ENCODE results near the gene CCDC50.

The CCDC50 gene

DNA sequence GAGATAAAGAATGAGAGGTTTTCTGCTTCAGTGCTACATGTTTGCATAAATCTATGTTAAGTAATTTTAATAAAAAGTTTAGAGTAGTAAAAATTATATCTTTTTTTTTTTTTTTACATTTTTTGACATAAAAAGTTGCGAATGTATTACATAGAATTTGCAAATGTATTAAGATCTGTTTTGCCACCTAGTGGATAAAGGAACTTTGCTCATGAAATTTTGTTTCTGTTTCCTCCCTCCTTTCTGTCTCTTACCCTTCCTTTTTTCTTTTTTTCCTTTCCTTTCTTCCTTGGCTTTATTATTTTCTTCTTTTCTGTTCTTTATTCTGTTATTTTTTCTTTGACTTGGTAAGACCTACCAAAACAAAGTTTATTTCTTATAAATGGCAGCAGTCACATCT, 59.6 kb downstream of the CCDC50 start:
- Histone ChIP-seq H3K4me3 (IDR thresholded peaks at IDR 0.05; ENCODE audit: insufficient read depth, low read depth, low read length) (no peak overlapping the region), H4K20me1 (ENCODE audit: insufficient read depth) (no peaks in the 10 kb centered on the region), H3K79me2 (ENCODE audit: insufficient read depth, low read depth) (no peaks in the 10 kb centered on the region), H3K27ac (no peak overlapping the region), H3K4me2 (no peak overlapping the region), H2AFZ (ENCODE audit: low read depth) (no peak overlapping the region), H3K36me3 (ENCODE audit: insufficient read depth) (no peaks in the 10 kb centered on the region), H3K9ac (no peak overlapping the region), H3K4me1 (ENCODE audit: low read depth, poor library complexity, severe bottlenecking) (no peaks in the 10 kb centered on the region), H3K27me3 (ENCODE audit: insufficient read depth, low read depth) (no peaks in the 10 kb centered on the region)
- peak; percentile 30; the same call in 1 of the 2 replicates for TF ChIP-seq CTCF (conservative IDR thresholded peaks at IDR 0.05; ENCODE audit: low read depth, low read length)

DNA sequence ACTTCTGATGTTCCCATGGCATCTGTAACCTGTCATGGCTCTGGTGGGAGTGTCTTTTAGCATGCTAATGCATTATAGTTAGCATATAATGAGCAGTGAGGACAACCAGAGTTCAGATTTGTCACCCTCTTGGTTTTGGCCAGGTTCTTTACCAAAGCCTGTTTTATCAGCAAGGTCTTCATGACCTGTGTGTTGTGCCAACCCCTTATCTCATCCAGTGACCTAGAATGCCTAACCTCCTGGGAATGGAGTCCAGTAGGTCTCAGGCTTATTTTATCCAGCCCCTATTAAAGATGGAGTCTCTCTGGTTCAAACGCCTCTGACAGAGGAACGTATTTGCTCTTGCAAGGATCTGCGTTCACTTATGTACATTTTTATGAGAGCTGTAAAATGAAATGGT, 61.4 kb downstream of the CCDC50 start:
- Histone ChIP-seq H4K20me1 (ENCODE audit: insufficient read depth) (no peaks in the 10 kb centered on the region), H2AFZ (ENCODE audit: low read depth) (no peak overlapping the region), H3K36me3 (ENCODE audit: insufficient read depth) (no peaks in the 10 kb centered on the region), H3K4me2 (no peak overlapping the region), H3K9ac (no peak overlapping the region), H3K4me1 (ENCODE audit: low read depth, poor library complexity, severe bottlenecking) (no peaks in the 10 kb centered on the region), H3K27ac (no peak overlapping the region), H3K27me3 (ENCODE audit: insufficient read depth, low read depth) (no peaks in the 10 kb centered on the region), H3K4me3 (IDR thresholded peaks at IDR 0.05; ENCODE audit: insufficient read depth, low read depth, low read length) (no peak overlapping the region), H3K79me2 (ENCODE audit: insufficient read depth, low read depth) (no peaks in the 10 kb centered on the region)
- TF ChIP-seq CTCF (conservative IDR thresholded peaks at IDR 0.05; ENCODE audit: low read depth, low read length): no peak

- H2AFZ ChIP-seq (ENCODE audit: low read depth): no peak overlapping the region
- no peaks in the 10 kb centered on the region for H3K79me2 ChIP-seq (ENCODE audit: insufficient read depth, low read depth)
- H3K36me3 ChIP-seq (ENCODE audit: insufficient read depth): no peaks in the 10 kb centered on the region
- H4K20me1 ChIP-seq (ENCODE audit: insufficient read depth): no peaks in the 10 kb centered on the region
- H3K27ac ChIP-seq: no peak overlapping the region
- H3K27me3 ChIP-seq (ENCODE audit: insufficient read depth, low read depth): no peaks in the 10 kb centered on the region
- H3K9ac ChIP-seq: no peak overlapping the region
- TF ChIP-seq CTCF (conservative IDR thresholded peaks at IDR 0.05; ENCODE audit: low read depth, low read length): no peak
- H3K4me2 ChIP-seq: no peak overlapping the region
- no peak overlapping the region for H3K4me3 ChIP-seq (IDR thresholded peaks at IDR 0.05; ENCODE audit: insufficient read depth, low read depth, low read length)
- no peaks in the 10 kb centered on the region for H3K4me1 ChIP-seq (ENCODE audit: low read depth, poor library complexity, severe bottlenecking)
Measured at GRCh38 chr3:191391861-191392808, 62.9 kb downstream of the CCDC50 start.

DNA sequence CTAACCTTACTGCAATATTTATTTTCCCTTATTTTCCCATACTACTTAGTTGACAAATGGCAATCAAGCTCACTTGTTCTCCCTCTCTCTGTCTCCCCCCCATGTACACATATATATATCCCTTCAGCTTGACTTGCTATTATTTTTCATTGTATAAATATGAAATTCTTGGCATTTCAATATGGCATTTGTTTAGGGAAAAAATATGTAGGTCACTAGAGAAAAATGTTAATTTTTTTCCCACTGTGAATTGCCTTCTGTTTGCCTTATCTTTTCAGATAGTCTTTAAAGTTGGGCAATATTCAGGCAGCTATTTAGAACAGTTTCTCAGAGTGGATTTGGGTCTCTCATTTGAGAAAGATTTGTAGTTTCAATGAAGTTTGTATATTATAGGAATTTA, 64.0 kb downstream of the CCDC50 start:
- H3K36me3 ChIP-seq (ENCODE audit: insufficient read depth): no peaks in the 10 kb centered on the region

More for the DNA sequence above, 64.0 kb downstream of the CCDC50 start:
- no peak overlapping the region for H3K4me2 ChIP-seq
- H3K4me1 ChIP-seq (ENCODE audit: low read depth, poor library complexity, severe bottlenecking): no peaks in the 10 kb centered on the region
- no peak overlapping the region for H3K9ac ChIP-seq
- no peak overlapping the region for H2AFZ ChIP-seq (ENCODE audit: low read depth)
- no peaks in the 10 kb centered on the region for H3K79me2 ChIP-seq (ENCODE audit: insufficient read depth, low read depth)
- no peak overlapping the region for H3K4me3 ChIP-seq (IDR thresholded peaks at IDR 0.05; ENCODE audit: insufficient read depth, low read depth, low read length)
- H3K27me3 ChIP-seq (ENCODE audit: insufficient read depth, low read depth): no peaks in the 10 kb centered on the region
- H4K20me1 ChIP-seq (ENCODE audit: insufficient read depth): no peaks in the 10 kb centered on the region
- H3K27ac ChIP-seq: no peak overlapping the region
- TF ChIP-seq CTCF (conservative IDR thresholded peaks at IDR 0.05; ENCODE audit: low read depth, low read length): no peak
